Stomach (tissue), 4 donors: Measurements from ENCODE around the gene STRN.

Source experiments
- POLR2A ChIP-seq, 4 donors: fragments of 450-650 bp; IDR thresholded peaks; one replicate each; pipeline ENCODE4 v1.6.1; 2016; ENCODE audit warnings: antibody characterized with exemption in 4 of 4, control low read depth in 2 of 4, mild to moderate bottlenecking in 1 of 4, moderate library complexity in 1 of 4
- POLR2AphosphoS5 ChIP-seq, 3 donors: sonication (generic); formaldehyde crosslinking; IDR thresholded peaks; one replicate each; pipeline ENCODE4 v1.6.1; 2016; ENCODE audit warnings: antibody characterized with exemption in 3 of 3
- TF ChIP-seq, protein P1 (sequence below), 7 experiments: fragments of 450-650 bp in 4 of 7; fragments of 200-600 bp in 3 of 7; sonication (generic) in 3 of 7; IDR thresholded peaks; one replicate each; pipeline ENCODE4 v1.5.1; 2016 to 2019; ENCODE audit warnings: antibody characterized with exemption in 7 of 7, control low read depth in 2 of 7, mild to moderate bottlenecking in 1 of 7

DNA sequence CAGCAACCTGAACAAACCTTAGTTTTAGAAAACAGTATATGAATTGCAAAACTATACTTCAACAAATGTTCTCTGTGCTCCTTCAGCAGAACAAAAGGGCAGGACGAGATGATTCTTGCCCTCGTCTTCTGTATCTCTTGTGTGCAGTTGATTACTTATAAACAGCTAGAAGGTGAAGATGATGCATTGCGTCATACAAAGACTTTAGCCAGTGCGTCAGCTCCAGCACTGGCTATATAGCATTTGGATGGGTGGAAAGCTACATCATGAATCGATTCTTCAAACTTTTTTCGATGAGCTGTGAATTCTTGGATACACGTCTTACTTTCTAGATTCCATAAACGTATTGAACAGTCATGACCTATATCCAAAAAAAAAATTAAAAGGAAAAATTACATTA lies 117.1 kb downstream of the STRN start:
- TF ChIP-seq, protein P1, sequence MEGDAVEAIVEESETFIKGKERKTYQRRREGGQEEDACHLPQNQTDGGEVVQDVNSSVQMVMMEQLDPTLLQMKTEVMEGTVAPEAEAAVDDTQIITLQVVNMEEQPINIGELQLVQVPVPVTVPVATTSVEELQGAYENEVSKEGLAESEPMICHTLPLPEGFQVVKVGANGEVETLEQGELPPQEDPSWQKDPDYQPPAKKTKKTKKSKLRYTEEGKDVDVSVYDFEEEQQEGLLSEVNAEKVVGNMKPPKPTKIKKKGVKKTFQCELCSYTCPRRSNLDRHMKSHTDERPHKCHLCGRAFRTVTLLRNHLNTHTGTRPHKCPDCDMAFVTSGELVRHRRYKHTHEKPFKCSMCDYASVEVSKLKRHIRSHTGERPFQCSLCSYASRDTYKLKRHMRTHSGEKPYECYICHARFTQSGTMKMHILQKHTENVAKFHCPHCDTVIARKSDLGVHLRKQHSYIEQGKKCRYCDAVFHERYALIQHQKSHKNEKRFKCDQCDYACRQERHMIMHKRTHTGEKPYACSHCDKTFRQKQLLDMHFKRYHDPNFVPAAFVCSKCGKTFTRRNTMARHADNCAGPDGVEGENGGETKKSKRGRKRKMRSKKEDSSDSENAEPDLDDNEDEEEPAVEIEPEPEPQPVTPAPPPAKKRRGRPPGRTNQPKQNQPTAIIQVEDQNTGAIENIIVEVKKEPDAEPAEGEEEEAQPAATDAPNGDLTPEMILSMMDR (IDR thresholded peaks at IDR 0.05), result no peak
- TF ChIP-seq POLR2A (IDR thresholded peaks at IDR 0.05) (no peak), POLR2AphosphoS5 (IDR thresholded peaks at IDR 0.05) (no peak)
